Thyroid gland (tissue), 4 donors: ENCODE results near the gene LEP. TPM values are rescaled to one million over a fixed set of nuclear protein-coding genes. Genes with fewer than 3 reads are reported as not detected.
"Not testable (repeated sequence)": the region's sequence is repeated elsewhere in the genome, so short reads cannot be mapped to it uniquely, and the experiment has no call there.

Source experiments
- DNase-seq, 2 donors: peaks; one replicate each; pipeline ENCODE4 v3.0.0-alpha.2; 2019
- H3K27ac ChIP-seq, 3 donors: fragments of 200-600 bp; sonication (generic); 1 replicate in 2 of 3; 2 replicates in 1 of 3; pipeline ENCODE4 v1.5.1; 2016 to 2019; ENCODE audit warnings: mild to moderate bottlenecking in 1 of 3, moderate library complexity in 1 of 3
- H3K27me3 ChIP-seq: fragments of 200-600 bp; sonication (generic); one replicate; pipeline ENCODE4 v1.5.1; 2019
- H3K36me3 ChIP-seq, 2 donors: fragments of 200-600 bp; sonication (generic); one replicate each; pipeline ENCODE4 v1.5.1; 2016 to 2019
- H3K4me1 ChIP-seq, 2 donors: fragments of 200-600 bp; sonication (generic); one replicate each; pipeline ENCODE4 v1.5.1; 2017 to 2019
- H3K4me3 ChIP-seq, 3 donors: fragments of 200-600 bp; sonication (generic); replicated peaks in 1 of 3; 1 replicate in 2 of 3; 2 replicates in 1 of 3; pipeline ENCODE4 v1.5.1; 2016; ENCODE audit warnings: mild to moderate bottlenecking in 1 of 3
- H3K9me3 ChIP-seq: fragments of 200-600 bp; sonication (generic); one replicate; pipeline ENCODE4 v1.5.1; 2017
- POLR2A ChIP-seq, 2 donors: fragments of 450-650 bp; IDR thresholded peaks; one replicate each; pipeline ENCODE4 v1.6.1; 2017; ENCODE audit warnings: antibody characterized with exemption in 2 of 2, mild to moderate bottlenecking in 2 of 2, moderate library complexity in 1 of 2
- WGBS, 2 donors: methylation state at CpG; one replicate each; pipeline ENCODE4 v1.1.5; 2017; 5-methylcytosine and 5-hydroxymethylcytosine counted together
- intact Hi-C: fragments of 100-400 bp; cut with DNase I; formaldehyde crosslinking; loops from one replicate; pipeline ENCODE4 v1.15.1; 2023
- total RNA-seq, 4 donors: library from RNA; depleted of rRNA; stranded (reverse); fragments of >200 nt; gene quantifications; one replicate each; pipeline ENCODE4 v1.2.3, GENCODE V29; 2016
- TF ChIP-seq, protein P1 (sequence below), 6 experiments: fragments of 200-600 bp in 3 of 6; fragments of 450-650 bp in 3 of 6; sonication (generic) in 3 of 6; IDR thresholded peaks; one replicate each; pipeline ENCODE4 v1.5.1; 2016 to 2019; ENCODE audit warnings: antibody characterized with exemption in 6 of 6, mild to moderate bottlenecking in 2 of 6, inconsistent platforms in 1 of 6, moderate library complexity in 1 of 6

Gene LEP
- total RNA-seq, 4 donors from 2014 or later: 0.11 to 0.40 TPM; not detected in 2

DNA sequence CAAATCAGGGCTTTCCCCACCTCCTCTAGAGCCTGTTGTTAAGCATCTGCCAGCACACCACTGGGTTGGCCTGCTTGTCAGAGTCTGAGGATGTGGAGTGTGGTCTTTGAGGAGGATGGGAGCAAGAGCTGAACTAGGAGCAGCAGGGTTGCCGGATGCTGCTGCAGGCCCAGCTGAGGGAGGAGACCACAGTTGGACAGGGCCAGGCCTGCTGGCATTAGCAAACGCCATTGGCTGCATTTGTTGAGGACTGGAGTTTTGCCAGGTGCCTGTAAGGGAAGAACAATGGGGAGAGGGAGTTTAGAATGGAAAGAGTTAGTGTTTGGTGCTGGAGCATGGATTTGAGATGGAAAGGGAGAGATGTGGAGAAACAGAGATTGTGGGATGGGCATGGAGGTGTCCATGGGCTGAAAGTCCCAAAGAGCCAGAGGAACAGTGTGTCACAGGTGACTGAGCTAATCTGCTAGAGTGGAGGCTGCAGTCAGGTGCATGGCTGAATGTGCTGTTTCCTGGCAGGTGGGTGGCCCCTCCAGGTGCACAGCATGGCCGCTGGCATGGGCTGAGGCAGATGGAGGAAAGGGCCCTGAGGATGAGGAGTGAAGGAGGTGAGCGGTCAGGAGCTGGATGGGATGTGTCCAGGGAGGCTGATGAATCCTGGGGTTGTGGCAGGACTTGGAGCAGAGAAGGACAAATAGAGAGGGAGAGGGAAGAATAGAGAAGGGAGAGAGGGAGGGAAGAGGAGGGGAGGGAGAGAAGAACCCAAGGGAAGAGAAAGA, 40.7 kb downstream of the LEP start:
- intact Hi-C loops: no loop called here
- H3K36me3 ChIP-seq: no peaks in the 10 kb centered on the region
- no peaks in the 10 kb centered on the region for H3K27me3 ChIP-seq
- no peak for DNase-seq
- no peak overlapping the region for H3K4me3 ChIP-seq
- no peak for TF ChIP-seq POLR2A (IDR thresholded peaks at IDR 0.05)
- TF ChIP-seq, protein P1, sequence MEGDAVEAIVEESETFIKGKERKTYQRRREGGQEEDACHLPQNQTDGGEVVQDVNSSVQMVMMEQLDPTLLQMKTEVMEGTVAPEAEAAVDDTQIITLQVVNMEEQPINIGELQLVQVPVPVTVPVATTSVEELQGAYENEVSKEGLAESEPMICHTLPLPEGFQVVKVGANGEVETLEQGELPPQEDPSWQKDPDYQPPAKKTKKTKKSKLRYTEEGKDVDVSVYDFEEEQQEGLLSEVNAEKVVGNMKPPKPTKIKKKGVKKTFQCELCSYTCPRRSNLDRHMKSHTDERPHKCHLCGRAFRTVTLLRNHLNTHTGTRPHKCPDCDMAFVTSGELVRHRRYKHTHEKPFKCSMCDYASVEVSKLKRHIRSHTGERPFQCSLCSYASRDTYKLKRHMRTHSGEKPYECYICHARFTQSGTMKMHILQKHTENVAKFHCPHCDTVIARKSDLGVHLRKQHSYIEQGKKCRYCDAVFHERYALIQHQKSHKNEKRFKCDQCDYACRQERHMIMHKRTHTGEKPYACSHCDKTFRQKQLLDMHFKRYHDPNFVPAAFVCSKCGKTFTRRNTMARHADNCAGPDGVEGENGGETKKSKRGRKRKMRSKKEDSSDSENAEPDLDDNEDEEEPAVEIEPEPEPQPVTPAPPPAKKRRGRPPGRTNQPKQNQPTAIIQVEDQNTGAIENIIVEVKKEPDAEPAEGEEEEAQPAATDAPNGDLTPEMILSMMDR (IDR thresholded peaks at IDR 0.05): no peak
- H3K27ac ChIP-seq: no peak overlapping the region
- no peaks in the 10 kb centered on the region for H3K4me1 ChIP-seq
- H3K9me3 ChIP-seq: no peaks in the 10 kb centered on the region
- WGBS, 2 donors: 87% methylated on average over 4 of the region's 4 CpGs

DNA sequence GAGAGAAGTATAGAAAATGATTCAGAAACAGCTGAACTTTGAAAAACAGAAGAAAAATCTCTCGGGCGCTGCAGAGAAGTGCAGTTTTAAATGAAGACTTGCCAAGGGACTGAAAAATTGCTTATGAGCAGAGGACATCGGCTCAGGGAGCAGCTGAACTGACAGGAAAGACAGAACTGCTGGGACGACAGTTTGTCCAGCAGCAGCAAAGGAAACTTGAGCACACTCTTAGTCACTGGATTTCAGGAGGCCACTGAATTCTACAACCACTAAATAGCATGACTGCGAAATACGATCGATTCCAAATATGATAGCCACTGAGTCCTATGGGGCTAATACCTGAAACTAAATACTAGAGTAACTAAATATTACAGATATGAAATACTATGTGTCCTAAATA, 43.0 kb downstream of the LEP start:
- Histone ChIP-seq H3K4me1 (no peaks in the 10 kb centered on the region), H3K4me3 (no peak overlapping the region), H3K27ac (no peak overlapping the region), H3K9me3 (no peaks in the 10 kb centered on the region), H3K27me3 (no peaks in the 10 kb centered on the region), H3K36me3 (no peaks in the 10 kb centered on the region)
- DNase-seq: no peak
- WGBS, 2 donors: 79 to 86% methylated on average over 7 of the region's 7 CpGs
- intact Hi-C loops: no loop called here
- TF ChIP-seq POLR2A (IDR thresholded peaks at IDR 0.05): no peak
- TF ChIP-seq, protein P1 (IDR thresholded peaks at IDR 0.05): no peak

DNA sequence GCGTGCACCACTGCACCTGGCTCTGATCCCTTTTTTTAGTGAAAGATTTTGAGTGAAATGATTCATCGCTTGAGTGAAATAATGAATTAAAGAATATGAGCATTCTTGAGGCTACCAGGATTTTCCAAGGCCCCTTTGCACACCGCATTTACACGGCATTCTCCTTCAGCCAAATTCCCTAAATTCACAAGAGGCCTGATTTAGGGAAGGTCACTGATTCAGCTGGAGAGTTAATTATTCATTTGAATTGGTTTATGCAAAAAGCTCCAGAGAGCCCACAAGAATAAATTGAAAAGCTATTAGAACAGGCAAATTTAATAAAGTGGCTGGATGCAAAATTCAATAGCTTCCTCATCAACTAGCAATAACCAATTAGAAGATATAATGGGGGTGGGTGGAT, 46.5 kb downstream of the LEP start:
- no peaks in the 10 kb centered on the region for H3K36me3 ChIP-seq
- H3K27ac ChIP-seq: no peak overlapping the region
- H3K4me3 ChIP-seq: no peak overlapping the region
- TF ChIP-seq, protein P1 (IDR thresholded peaks at IDR 0.05): no peak
- TF ChIP-seq POLR2A (IDR thresholded peaks at IDR 0.05): no peak
- intact Hi-C loops: no loop called here
- H3K27me3 ChIP-seq: no peaks in the 10 kb centered on the region
- DNase-seq: no peak
- 92 to 97% methylated on average over 4 of the region's 4 CpGs for WGBS, 2 donors
- no peaks in the 10 kb centered on the region for H3K4me1 ChIP-seq
- no peaks in the 10 kb centered on the region for H3K9me3 ChIP-seq

DNA sequence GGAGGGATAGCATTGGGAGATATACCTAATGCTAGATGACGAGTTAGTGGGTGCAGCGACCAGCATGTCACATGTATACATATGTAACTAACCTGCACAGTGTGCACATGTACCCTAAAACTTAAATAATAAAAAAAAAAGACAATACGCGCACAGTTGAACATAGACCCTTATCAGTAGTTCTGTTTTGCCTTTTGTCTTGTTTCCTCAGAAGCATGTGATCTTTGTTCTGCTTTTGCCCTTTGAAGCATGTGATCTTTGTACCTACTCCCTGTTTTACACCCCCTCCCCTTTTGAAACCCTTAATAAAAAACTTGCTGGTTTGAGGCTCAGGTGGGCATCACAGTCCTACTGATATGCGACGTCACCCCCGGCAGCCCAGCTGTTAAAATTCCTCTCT, 56.9 kb downstream of the LEP start:
- H3K36me3 ChIP-seq, intact Hi-C loops, DNase-seq, H3K27me3 ChIP-seq, H3K4me1 ChIP-seq, H3K27ac ChIP-seq, H3K4me3 ChIP-seq, H3K9me3 ChIP-seq: not testable (repeated sequence)
- 88 to 92% methylated on average over 7 of the region's 7 CpGs for WGBS, 2 donors

DNA sequence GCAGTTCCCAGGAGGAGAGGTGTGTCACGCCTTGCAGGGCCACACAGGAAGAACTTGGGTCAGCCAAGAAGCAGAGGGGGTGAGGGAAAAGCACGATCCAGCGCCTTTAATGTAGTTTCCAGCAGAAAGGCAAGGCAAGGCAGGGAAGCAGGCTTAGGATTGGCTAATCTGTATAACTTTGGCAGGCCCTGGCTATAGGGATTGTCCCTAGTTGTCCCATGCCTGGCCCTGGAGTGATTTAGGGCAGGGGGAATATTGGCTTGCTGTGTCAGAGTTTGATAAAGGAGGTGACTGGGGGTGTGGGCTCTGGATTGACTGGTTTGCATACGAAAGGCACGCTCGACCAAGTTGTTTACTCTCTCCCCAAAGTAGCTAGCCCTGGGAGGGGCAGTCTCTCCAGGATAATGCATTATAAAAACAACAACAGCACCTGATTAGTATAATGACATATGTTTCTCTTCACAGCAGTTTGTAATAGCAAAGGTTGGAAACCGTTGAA, 58.1 kb downstream of the LEP start:
- no peak overlapping the region for H3K4me3 ChIP-seq
- DNase-seq: no peak
- no peaks in the 10 kb centered on the region for H3K4me1 ChIP-seq
- no peaks in the 10 kb centered on the region for H3K9me3 ChIP-seq
- H3K36me3 ChIP-seq: peaks cover 0 to 4% of the 10 kb centered on the region in 2 donors
- intact Hi-C loops: no loop called here
- no peaks in the 10 kb centered on the region for H3K27me3 ChIP-seq
- H3K27ac ChIP-seq: no peak overlapping the region
- TF ChIP-seq, protein P1 (IDR thresholded peaks at IDR 0.05): no peak
- no peak for TF ChIP-seq POLR2A (IDR thresholded peaks at IDR 0.05)
- 64 to 71% methylated on average over 7 of the region's 7 CpGs for WGBS, 2 donors
